Stimulated activated CD8-positive, alpha-beta memory T cell treated with anti-CD3 and anti-CD28 coated beads, Interleukin-2, amount 100 ng/mL, for 1 hour (primary cell): Measurements from ENCODE around the gene MAN2C1.
"Not testable (repeated sequence)": the region's sequence is repeated elsewhere in the genome, so short reads cannot be mapped to it uniquely, and the experiment has no call there.

ENCODE experiments used
- DNase-seq, 2 donors: peaks; one replicate each; pipeline ENCODE4 v3.0.0-alpha.2; 2020; ENCODE audit warnings: low read depth in 2 of 2

MAN2C1 gene

DNA sequence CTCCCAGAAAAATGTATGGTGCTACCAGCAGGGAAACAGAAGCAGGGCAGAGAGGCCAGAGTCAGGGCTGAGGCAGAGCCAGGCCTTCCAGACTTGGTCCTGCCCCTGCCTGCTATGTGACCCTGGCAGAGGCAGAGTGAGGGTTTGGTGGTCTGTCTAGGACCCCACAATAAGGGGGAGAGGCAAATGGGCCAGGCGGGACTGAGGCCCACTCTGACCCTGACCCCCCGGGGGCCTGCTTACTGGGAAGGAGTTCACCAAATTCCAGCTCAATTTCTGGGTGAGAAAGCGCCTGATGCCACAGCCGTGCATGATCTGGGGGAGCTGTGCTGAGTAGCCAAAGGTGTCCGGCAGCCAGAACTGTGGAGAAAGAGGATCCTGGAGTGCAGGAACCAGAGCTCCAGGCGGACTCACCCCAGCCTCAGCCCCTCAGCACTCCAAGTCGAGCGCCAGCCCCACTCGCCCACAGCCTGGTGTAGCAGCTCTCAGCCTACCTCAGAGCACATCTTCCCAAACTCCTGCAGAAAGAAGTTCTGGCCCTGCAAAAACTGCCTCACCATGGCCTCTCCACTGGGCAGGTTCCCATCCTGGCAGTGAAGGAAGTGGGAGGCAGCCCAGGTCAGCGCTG, 6.9 kb downstream of the MAN2C1 start:
- no peak for DNase-seq

DNA sequence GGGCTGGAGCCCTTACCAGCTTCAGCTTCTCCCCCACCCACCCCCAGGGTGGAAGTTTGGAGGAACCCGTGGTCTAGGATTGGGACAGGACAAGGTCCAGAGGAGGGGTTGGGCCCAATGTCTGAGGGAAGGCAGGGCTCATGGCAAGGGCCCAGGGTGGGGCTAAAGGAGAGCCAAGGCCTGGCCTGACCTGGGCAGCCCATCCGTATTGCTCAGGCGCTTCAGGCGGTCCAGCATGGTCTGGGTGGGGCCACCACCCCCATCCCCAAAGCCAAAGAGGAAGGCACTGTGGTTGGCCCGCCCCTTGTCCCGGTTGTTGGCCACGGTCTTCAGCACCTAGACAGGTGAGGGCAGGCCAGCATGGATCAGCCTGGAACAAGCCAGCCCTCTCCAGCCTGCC, 7.6 kb downstream of the MAN2C1 start:
- DNase-seq: no peak

DNA sequence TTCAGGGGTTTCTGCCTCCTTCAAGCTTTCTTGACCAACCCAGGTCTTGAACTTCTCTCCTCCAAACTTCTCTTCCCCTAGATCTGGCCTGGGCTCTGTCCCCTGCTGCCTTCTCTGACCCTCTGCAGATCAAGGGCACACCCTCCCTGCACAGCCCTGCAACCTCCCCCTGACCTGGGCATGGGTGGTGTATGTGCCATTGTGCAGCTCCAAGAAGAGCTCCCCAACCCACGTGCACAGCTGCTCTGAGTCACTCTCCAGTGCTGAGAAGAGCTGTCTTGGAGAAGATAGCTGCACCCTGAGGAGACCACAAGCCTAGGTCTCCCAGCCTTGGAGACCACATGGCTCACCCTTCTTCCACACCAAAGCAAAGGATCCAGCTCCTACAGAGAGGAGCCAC, 8.0 kb downstream of the MAN2C1 start:
- no peak for DNase-seq

DNA sequence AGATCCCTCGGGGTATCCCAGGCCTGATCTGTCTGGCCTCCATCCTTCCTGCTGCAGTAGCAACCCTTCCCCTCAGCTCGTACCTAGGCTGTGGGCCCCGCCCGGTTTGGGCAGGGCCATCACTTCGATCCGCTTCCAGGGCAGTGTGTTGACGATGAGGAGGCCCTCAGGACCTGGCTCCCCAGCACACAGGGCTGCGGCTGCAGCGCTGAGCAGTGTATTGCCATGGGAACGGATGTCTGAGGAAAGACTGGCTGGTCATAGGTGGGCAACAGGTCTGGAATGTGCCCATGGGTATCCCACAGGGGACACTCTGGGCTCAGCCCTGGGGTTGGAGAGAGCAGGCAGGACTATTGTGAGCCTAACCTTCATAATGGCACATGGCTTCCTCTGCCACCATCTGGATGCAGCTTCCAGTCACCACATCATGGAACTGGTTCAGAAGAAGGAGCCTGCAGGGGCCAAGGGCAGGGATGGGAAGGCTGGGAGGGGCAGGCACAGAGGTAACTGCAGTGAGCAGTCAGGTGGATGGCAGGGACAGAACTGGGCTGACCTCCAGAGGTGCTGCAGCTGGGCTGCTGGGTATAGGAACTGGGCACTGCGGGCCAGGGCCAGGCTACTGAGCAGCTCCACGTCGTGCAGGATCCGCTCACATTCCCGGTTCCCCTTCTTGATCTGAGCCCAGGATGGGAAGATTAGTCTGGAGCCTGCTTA, 8.7 kb downstream of the MAN2C1 start:
- no peak for DNase-seq

DNA sequence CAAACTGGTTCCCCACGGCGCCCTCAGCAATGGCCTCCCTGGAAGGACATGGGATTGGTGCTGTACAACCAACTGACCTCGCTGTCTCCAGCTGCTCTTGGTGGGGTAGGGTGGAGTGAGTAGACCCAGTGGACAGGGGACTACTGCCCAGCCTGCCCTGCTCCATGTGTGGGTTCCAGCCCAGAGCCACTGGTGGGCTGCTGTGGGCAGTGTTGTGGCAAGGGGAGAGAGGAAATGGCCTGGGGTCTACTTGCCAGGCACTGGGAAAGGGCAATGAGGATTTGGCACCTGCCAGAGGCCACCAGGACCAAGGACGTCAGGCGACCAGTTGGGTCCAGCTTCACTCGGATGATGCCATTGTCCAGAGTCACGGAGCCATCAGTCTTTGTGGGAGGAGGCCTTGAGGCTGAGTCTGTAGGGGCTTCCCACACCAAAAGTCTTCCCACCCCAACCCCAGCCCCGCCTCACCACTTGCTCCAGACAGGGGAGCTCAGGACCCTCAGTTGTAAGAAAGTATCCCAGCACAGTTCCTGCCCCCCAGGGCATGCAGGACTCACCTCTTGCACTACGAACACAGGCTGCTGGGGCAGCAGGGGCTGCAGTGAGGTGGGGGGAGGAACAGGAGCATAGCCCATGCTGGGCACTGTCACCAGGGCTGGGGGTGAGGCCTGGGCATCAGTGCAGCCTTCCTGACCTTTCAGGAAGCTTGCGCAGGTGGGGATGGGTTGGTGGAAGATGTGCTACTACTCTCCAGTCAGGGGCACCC, 9.5 kb downstream of the MAN2C1 start:
- no peak for DNase-seq

DNA sequence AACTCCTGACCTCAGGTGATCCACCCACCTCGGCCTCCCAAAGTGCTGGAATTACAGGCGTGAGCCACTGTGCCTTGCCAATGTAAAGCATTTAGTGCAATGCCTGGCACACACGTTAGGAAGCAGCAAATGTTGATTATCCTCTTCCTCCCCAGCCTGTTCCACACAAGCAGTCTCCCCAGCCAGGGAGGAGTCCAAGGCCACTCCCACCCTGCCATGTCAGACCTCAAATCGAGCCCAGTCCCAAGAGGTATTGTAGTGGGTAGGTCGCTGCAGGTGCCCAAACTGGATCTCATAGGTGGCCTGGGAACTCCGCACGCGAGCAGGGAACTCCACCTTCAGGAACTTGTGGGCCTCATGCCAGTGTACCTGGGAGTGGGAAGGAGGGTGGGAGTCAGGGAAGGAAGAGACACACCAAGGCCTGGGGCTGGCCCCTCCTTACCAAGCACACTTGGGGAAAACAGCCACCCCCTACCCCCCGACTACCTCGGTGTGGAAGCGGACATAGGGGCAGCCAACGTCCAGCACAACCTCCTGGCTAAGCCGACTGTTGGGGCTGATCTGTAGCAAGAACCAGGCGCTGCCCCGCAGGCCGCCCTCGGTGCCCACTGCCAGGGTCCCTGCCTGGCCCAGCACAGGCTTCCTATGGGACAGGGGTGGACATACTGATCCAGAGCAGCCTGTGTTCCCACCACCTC, 10.3 kb downstream of the MAN2C1 start:
- no peak for DNase-seq

DNA sequence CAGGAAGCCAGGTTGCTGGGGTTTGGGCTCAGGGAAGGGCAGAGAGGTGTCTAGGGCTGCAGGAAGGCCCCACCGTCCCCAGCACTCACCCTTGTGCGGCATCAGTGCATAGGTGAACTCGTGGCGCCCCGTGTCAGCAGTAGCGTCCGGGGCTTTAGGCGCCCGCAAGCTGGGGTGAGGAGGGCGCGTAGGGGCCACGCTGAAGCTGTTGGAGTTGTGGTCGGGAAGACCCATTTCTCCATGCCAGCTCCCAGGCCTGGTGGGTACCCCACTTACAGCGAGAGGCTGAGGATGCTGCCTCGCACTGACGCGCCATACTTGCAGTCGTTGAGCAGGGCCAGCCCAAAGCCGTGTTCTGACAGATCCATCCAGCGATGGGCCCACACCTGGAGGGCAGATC, 11.9 kb downstream of the MAN2C1 start:
- DNase-seq: no peak

DNA sequence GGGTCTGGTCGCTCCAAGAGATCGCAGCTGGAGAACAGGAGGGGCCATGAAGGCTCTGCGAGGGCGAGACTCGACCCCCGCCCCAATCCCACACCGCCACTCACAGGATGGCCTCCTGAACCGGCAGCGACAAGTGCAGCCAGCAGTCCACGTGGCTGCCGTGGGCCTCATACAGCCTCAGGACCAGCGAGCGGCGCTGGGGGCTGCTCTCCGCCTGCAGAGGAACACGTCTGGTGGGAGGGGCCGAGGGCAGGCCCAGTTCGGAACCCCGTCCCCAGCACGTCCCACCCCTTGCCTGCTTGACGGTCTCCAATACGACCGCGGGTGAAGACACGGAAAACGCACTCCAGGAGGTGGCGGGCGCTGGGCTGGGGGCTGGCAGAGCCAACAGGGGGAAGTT, 12.4 kb downstream of the MAN2C1 start:
- no peak for DNase-seq

DNA sequence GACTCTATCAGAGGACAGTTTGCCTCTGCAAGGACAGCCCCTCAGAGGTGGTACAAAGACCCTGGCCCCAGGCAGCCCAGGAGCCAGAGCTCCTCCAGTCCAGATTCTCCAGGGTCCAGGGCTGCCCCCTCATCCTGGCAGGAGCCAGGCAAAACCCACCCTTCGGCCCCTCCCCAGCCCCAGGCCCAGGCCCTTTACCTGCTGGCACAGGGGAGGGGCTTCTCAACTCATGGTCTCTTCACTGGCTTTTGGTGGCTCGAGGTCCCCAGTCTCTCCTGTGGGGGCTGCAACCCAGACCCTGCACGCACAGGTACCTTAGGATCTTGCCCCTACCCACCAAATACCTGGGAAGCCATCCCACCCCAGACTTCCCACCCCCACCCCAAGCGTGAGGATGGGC, 13.0 kb downstream of the MAN2C1 start:
- no peak for DNase-seq

DNA sequence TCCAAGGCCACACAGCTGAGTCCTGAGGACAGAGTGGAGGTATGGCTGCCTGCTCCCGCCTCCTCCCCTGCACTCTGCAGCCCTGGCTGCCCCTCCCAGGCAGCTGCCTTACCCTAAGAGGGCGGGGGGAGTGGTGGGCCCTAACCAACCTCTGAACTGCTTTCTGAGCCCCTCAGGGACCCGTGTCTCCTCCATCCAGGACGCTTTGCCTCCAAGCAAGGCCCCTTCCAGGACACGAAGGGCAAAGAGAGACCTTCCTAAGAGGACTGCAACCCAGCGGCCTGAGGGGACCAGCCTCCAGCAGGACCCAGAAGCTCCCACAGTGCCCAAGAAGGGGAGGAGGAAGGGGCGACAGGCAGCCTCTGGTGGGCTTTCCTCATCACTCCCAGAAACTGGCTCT, 14.0 kb downstream of the MAN2C1 start:
- no peak for DNase-seq

DNA sequence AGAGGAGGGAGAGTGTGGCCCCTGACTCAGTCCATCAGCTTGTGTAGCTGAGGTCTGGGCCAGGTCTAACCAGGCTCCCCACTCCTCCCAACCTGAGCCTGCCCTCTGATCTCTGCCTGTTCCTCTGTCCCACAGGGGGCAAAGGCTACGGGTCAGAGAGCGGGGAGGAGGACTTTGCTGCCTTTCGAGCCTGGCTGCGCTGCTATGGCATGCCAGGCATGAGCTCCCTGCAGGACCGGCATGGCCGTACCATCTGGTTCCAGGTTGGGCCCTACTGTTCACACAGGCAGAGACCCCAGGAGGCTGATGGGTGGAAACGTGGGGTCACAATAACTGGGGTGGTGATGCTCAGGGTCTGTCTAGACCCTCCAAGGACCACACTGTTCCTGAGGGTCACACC, 14.8 kb downstream of the MAN2C1 start:
- no peak for DNase-seq

DNA sequence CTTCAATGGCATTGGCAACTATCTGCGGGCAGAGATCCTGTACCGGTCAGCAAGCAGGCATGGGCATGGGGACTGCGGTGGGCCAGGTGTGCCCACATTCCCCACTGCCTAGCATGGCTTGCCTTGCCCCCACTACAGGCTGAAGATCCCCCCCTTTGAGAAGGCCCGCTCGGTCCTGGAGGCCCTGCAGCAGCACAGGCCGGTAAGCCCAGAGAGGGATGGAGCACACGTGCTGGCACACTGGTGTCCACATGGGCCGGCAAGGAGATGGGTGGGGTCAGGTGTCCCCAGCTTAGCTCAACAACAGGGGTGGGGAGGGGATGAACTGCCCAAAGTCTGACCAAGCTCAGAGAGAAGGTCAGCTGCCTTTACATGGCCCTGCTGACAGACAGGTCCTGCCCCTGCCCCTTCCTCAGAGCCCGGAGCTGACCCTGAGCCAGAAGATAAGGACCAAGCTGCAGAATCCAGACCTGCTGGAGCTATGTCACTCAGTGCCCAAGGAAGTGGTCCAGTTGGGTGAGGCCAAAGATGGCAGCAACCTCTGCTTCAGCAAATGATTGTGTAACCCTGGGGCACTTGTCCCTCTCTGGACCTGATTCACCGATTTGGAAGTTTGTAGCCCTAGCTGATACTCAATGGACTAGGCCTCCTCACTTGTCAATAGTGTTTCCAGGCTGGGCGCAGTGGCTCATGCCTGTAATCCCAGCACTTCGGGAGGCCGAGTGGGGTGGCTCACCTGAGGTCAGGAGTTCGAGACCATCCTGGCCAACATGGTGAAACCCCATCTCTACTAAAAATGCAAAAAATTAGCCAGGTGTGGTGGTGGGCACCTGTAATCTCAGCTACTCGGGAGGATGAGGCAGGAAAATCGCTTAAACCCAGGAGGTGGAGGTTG, 16.0 kb downstream of the MAN2C1 start:
- DNase-seq: no peak

DNA sequence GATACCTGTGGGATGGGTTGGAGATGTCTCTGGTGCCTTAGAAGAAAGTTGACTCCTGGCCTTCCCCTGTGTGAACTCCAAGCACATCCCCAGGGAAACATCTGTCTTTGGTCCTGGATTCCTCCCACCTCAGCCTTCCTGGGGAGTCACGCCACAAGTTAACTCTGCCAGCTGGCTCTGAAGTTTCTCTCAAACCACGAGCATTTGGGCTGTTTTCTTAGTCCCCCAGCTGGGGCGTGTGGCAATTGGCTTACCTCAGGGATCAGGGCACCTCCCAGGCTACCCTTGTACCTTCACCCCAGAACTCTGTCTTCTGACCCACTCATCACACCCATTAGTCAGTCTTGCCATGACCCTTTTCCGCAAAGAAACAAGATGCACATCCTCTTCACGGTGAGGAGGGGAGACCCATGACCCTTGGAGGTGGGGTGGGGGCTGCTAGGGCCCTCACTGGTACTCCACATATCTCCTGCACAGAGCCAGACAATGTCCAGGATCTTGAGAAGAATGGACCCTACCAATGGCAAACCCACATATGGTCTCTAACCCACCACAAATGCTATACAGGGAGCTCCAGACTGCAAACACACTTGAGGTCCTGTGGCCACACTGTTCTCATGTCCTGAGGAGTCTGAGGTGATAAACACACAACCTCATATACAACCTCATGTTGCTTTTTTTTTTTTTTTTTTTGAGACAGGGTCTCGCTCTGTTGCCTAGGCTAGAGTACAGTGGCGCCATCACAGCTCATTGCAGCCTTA, 17.6 kb downstream of the MAN2C1 start:
- no peak for DNase-seq

DNA sequence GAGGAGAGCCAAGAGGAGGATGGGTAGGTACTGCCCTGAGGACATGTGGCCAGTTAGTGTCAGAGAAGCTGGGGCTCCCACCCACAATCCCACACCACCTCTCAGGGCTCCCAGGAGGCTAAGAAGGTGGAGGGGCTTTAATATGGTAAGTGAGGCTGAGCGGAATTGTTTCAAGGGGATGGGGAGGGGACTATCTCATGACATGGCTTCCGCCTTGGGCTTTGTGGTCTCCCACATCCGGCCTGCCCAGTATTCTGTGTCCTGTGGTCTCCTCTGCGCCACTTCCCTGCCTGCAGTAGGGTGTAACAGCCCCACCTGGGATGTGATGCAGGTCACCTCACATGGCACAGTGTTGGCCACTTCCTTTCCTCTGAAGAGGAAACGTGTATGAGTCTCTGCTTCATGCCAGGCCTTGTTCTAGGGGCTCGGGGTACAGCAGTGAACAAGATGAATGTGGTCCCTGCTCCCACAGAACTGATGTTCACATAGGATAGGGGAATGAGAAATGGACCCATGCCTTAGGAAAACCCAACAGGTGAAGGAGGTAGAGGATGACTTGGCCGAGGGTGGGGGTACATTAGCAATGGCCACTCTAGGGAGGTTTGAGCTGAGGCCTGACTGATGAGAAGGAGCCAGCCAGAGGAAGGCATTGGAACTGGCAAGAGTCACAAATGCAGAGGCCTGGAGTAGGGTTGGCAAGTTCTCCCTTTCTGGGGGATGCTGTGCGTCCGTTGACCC, 18.4 kb downstream of the MAN2C1 start:
- peak; percentile 48 to 53 for DNase-seq

DNA sequence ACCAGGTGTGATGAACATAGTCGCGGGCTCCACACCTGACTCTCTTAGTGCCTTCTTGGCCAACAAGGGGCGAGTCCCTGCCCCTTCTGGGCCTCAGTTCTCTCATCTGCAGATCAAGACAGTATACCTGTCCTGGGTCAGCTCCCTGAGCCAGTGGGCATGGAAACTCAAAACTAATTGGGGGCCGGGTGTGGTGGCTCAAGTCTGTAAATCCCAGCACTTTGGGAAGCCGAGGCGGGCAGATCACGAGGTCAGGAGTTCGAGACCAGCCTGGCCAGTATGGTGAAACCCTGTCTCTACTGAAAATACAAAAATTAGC, 19.1 kb downstream of the MAN2C1 start:
- not testable (repeated sequence) for DNase-seq

DNA sequence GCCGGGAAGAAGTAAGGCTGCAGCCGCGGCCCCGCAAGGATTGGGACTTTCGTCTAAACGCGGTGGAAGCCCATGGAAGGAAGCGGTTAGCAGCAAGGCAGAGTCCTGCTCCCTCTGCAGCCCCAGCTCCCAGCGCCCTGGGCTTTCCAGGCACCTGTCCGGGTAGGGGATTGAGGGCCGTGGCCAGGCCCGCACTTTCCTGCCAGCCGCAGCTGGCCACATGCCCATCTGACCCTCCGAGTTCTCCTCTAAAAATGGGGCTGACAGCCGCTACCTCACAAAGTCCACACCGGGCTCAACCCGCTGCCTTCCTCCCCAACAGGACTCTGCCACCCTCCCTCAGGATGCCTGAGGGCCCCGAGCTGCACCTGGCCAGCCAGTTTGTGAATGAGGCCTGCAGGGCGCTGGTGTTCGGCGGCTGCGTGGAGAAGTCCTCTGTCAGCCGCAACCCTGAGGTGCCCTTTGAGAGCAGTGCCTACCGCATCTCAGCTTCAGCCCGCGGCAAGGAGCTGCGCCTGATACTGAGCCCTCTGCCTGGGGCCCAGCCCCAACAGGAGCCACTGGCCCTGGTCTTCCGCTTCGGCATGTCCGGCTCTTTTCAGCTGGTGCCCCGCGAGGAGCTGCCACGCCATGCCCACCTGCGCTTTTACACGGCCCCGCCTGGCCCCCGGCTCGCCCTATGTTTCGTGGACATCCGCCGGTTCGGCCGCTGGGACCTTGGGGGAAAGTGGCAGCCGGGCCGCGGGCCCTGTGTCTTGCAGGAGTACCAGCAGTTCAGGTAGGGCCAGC, 19.7 kb downstream of the MAN2C1 start:
- no peak for DNase-seq

DNA sequence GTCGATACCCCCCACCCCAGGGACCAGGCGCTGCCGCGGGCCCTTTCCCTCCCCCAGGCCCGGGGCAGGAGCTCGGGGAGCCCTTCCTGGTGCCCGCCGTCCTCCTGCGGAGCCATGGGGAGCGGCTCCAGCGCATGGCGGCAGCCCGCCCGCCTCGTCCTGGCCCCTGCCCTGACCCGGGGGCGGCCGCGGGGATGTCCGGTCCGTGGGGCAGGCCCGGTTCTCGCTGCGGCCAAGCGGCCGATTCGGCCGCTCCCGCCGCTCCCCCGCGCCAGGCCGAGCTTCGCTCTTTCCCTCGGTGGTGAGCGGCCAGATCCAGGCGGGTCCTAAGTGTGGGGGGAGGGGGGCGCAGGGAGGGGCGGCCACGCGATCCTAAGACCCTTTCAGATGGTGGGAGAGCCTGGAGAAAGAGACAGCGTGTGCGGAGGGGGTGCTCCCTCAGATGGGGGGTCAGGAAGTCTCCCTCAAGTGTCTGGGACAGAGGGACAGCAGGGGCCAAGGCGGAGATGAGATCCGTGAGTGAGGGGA, 20.3 kb downstream of the MAN2C1 start:
- DNase-seq: no peak

DNA sequence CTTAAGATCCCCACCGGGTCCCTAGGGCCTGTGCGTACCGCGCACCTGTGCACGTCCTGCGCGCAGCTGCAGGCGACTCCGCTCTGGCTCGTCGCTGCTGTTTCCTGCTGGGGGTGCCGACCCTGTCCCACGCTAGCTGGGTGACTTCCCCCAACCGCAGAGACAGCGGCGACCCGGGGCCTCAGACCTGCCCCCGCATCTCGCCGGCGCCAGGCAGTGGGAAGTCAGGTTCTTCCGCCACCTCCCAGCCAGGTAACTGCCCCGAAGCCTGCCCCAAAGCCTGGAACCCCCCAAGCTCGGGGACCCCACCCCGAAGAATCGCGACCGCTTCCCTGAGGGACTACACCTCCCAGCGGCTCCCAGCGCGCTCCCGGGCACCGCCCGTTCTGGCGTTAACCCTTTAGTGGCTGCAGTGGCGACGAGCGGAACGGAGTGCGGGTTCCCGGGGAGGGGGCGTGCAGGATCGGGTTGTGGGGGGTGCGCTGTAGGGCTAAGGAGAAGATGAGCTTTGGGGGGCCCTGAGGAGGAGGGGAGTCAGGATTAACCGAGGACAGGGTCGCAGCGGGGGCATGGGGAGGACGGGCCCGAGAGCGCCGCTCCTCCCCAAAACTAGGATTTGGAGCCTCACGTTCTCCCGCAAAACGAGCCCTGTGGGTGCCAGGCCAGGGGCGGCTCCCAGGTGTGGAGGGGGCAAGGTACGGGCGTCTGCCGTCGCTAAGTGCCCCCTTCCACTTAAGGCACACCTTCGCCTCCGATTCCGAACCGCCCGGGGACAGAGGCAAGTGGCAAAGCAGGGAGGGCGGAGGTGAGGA, 21.0 kb downstream of the MAN2C1 start:
- no peak for DNase-seq
